ENCODE results near the gene DDA1. TPM values are rescaled to one million over a fixed set of nuclear protein-coding genes. Genes with fewer than 3 reads are reported as not detected.

DDA1 gene
- total and polyA plus RNA-seq, 9 of the 15 experiments (the other 6 are each of a cell fraction or from before 2014, with no cell fraction given): 1.4 to 83.8 (median 33.8) TPM

GRCh38 chr19:17332677-17333581 lies 23.6 kb downstream of the DDA1 start (continued):
- peak; percentile 54; the same call in 1 of the 2 replicates for TF ChIP-seq CEBPZ (IDR thresholded peaks at IDR 0.05; ENCODE audit: borderline replicate concordance, low read depth, low read length)
- TF ChIP-seq ZNF124 (CRISPR knock-in tag; IDR thresholded peaks at IDR 0.05): no peak
- peak; percentile 63 for TF ChIP-seq POLR2G (IDR thresholded peaks at IDR 0.05; ENCODE audit: low read depth, low read length)
- TF ChIP-seq GTF2B (IDR thresholded peaks at IDR 0.05; ENCODE audit: extremely low read depth, insufficient read length): no peak
- TF ChIP-seq LARP7 (IDR thresholded peaks at IDR 0.05): no peak
- TF ChIP-seq KLF1 (tag; IDR thresholded peaks at IDR 0.05): peak; percentile 98
- TF ChIP-seq SIN3A (IDR thresholded peaks at IDR 0.05; ENCODE audit: borderline replicate concordance in 2 of 2, control insufficient read depth in 1 of 2, low read depth in 2 of 2, low read length in 2 of 2): no peak
- no peak for TF ChIP-seq POLR2H (tag; IDR thresholded peaks at IDR 0.05; ENCODE audit: low read depth)
- TF ChIP-seq, protein P1, sequence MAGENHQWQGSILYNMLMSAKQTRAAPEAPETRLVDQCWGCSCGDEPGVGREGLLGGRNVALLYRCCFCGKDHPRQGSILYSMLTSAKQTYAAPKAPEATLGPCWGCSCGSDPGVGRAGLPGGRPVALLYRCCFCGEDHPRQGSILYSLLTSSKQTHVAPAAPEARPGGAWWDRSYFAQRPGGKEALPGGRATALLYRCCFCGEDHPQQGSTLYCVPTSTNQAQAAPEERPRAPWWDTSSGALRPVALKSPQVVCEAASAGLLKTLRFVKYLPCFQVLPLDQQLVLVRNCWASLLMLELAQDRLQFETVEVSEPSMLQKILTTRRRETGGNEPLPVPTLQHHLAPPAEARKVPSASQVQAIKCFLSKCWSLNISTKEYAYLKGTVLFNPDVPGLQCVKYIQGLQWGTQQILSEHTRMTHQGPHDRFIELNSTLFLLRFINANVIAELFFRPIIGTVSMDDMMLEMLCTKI (IDR thresholded peaks at IDR 0.05; ENCODE audit: partially characterized antibody): no peak
- TF ChIP-seq SP2 (IDR thresholded peaks at IDR 0.05; ENCODE audit: extremely low read depth, low read depth, low read length, poor library complexity, severe bottlenecking): peak; percentile 45
- TF ChIP-seq JUND (IDR thresholded peaks at IDR 0.05; ENCODE audit: borderline replicate concordance, low read depth, low read length): no peak
- TF ChIP-seq JUND (tag; IDR thresholded peaks at IDR 0.05; ENCODE audit: borderline replicate concordance, low read depth, low read length): no peak
- TF ChIP-seq, protein P2, sequence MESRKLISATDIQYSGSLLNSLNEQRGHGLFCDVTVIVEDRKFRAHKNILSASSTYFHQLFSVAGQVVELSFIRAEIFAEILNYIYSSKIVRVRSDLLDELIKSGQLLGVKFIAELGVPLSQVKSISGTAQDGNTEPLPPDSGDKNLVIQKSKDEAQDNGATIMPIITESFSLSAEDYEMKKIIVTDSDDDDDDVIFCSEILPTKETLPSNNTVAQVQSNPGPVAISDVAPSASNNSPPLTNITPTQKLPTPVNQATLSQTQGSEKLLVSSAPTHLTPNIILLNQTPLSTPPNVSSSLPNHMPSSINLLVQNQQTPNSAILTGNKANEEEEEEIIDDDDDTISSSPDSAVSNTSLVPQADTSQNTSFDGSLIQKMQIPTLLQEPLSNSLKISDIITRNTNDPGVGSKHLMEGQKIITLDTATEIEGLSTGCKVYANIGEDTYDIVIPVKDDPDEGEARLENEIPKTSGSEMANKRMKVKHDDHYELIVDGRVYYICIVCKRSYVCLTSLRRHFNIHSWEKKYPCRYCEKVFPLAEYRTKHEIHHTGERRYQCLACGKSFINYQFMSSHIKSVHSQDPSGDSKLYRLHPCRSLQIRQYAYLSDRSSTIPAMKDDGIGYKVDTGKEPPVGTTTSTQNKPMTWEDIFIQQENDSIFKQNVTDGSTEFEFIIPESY (CRISPR knock-in tag; IDR thresholded peaks at IDR 0.05): peak; percentile 96
- TF ChIP-seq POU5F1 (IDR thresholded peaks at IDR 0.05; ENCODE audit: borderline replicate concordance, low read depth, low read length, partially characterized antibody): no peak
- no peak for TF ChIP-seq HINFP (tag; conservative IDR thresholded peaks at IDR 0.05; ENCODE audit: low read depth)
- TF ChIP-seq EP300 (IDR thresholded peaks at IDR 0.05; ENCODE audit: low read length): no peak
- TF ChIP-seq ZNF23 (CRISPR knock-in tag; IDR thresholded peaks at IDR 0.05): no peak

Data from K562 (cell line).